NCI-H82 treated with DMSO at 0.1 percent for 48 hours (cell line): ENCODE data around the gene WDR76.
"Not testable (repeated sequence)": the region's sequence is repeated elsewhere in the genome, so short reads cannot be mapped to it uniquely, and the experiment has no call there.

Source experiments
- DNase-seq: peaks from one replicate; lab custom pipeline; 2025; ENCODE audit not compliant: unreplicated experiment; lab: John Stamatoyannopoulos, UW

WDR76 gene

GRCh38 chr15:43815064-43815463, 11.7 kb upstream of the WDR76 start:
- DNase-seq = not testable (repeated sequence)

DNA sequence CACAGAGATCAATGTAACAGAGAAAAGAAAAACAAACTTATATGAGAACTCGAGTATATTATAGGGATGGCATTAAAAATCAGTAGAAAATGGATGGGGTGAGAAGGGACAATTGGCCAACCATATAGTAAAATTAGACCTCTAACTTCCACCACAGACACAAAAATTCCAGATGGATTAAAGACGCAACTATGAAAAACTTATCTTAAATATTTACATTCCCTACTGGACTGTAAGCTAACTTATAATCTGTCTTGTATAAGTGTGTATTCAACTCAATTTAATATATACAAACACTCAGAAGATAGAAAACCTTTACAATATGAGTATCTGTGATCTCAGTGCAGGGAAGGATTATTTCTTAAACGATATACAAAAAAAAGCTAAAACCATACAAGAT, 5.3 kb upstream of the WDR76 start:
- DNase-seq = no peak

DNA sequence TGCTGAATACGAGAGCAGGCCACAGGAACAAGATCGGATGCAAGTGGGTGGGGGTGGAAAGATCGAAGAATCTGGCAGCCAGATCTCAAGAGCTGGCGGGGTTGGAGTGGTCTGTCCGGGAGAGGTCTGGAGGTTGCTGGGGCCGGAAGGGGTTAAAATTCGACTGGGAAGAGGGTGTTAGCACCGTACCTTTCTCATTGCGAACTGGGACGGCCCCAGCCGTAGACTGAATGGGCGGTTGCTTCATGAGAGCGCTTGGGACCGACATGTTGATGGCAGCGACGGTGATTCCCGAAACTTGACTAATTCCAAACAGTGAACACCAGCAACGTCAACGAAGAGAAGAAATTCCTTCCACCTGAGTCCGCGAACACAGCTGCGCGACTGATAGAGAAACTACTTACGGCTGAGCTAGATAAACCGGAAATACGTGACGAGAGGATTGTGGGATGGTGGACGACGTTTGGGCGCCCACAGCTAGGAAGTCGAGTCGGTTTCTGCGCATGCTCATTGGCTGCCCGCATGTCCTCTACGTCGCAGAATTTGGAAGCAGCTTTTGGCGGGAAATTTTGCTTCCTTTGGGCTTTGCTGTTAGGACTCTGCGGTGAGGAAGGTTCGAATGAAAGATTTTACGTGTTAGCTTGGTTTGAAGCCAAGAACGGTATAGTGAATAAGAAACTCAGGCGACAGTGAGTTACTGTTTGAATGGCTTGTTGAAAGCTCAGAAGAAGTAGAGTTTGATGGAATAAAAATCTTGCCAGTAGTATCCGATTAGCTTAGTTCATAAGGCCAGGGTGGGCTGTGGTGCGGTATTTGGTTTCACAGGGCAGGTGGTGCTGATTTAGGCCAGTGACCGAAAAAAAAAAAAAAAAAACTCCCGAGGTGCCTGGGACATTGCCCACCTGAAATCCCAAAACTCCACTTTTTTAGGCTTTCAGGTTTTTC, 2.2 kb upstream of the WDR76 start, which contains the start of gene MFAP1:
Gene MFAP1 (minus strand): TSS at position 389 of the 945 bp plus-strand sequence. CDS start 121 bp downstream, at position 268.
- DNase-seq = peak; percentile 97

DNA sequence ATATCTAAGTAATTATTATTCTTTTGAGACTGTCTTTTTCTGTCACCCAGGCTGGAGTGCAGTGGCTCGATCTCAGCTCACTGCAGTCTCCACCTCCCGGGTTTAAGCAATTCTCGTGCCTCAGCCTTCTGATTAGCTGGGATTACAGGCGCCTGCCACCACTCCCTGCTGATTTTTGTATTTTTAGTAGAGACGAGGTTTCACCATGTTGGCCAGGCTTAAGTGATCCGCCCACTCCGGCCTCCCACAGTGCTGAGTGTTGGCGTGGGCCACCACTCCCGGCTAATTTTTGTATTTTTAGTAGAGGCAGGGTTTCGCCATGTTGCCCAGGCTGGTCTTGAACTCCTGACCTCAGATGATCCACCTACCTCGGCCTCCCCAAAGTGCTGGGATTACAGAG, 1.5 kb upstream of the WDR76 start:
- not testable (repeated sequence) for DNase-seq

DNA sequence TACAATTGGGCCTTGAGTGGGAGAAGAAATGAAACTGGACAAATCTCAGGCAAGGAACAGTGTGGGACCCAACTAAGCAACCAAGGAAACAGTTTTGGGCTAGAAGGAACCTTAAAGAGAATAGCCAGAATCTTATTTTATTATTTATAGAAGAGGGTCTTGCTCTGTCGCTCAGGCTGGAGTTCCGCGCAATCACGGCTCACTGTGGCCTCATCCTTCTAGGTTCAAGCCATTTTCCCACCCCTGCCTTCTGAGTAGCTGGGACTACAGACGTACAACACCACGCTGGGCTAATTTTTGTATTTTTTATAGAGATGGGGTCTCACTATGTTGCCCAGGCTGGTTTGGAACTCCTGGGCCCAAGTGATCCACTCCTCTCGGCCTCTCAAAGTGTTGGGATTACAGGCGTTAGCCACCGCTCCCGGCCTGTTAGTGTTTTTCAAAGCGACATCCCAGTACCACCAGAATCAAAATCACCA, 734 bp upstream of the WDR76 start:
- DNase-seq = no peak

- no peak for DNase-seq
Measured at GRCh38 chr15:43828061-43828657, 1.4 kb downstream of the WDR76 start.

DNA sequence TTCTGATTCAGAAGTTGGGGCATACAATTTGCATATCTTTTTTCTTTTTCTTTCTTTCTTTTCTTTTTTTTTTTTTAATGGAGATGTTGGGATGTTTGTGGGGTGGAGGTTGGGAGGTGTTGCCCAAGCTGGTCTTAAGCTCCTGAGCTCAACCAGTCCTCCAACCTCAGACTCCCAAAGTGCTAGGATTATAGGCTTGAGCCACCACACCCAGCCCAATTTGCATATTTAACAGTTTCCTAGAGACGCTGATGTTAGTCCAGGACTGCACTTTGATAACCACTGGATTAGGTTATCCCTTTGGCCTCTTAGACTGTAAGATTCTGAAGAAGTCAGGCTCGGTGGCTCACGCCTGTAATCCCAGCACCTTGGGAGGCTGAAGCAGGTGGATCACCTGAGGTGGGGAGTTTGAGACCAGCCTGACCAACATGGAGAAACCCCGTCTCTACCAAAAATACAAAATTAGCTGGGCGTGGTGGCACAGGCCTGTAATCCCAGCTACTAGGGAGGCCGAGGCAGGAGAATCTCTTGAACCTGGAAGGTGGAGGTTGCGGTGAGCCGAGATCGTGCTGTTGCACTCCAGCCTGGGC, 3.2 kb downstream of the WDR76 start:
- not testable (repeated sequence) for DNase-seq

DNA sequence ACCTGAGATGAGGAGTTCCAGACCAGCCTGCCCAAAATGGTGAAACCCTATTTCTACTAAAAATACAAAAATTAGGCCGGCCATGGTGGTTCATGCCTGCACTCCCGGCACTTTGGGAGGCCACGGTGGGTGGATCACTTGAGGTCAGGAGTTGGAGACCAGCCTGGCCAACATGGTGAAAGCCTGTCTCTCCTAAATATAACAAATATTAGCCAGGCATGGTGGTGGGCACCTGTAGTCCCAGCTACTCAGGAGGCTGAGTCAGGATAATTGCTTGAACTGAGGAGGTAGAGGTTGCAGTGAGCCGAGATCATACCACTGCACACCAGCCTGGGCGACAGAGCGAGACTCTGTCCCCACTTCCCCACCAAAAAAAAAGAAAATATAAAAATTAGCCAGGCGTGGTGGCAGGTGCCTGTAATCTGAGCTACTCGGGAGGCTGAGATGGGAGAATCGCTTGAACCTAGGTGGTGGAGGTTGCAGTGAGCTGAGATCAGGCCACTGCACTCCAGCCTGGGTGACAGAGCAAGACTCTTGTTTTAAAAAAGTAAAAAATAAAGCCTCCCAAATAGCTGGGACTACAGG, 4.0 kb downstream of the WDR76 start:
- DNase-seq = not testable (repeated sequence)

DNA sequence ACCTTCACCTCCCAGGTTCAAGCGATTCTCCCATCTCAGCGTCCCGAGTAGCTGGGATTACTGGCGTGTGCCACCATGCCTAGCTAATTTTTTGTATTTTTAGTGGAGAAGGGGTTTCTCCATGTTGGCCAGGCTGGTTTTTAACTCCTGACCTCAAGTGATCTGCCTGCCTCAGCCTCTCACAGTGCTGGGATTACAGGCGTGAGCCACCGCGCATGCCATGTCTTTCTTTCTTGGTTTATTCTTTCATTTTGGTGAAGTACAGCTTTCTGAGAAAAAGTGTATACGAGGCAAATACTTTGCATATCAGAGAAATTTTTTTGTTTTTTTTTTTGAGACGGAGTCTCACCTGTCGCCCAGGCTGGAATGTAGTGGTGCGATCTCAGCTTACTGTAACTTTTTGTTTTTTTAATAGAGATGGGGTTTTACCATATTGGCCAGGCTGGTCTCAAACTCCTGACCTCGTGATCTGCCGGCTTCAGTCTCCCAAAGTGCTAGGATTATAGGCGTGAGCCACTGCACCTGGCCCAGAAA, 4.8 kb downstream of the WDR76 start:
- DNase-seq = not testable (repeated sequence)

GRCh38 chr15:43832485-43832884, 5.7 kb downstream of the WDR76 start:
- not testable (repeated sequence) for DNase-seq

GRCh38 chr15:43845421-43845820, 18.6 kb downstream of the WDR76 start:
- DNase-seq = no peak

DNA sequence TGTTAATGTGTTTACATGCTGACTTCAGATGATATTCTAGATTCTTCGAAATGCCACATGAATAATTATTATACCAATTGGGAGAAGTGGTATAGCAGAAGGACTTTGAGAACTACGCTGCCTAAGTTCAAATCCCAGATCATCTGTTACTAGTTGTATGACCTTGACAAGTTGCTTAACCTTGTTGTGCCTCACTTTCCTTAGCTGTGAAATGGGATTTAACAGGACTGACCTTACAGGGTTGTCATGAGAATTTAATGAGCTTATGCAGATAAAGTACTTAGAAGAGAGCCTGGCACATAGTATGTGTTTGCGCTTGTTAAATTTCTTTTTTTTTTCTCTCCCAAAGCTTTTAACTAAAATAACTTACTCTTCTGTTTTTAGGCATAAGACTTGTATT, 24.4 kb downstream of the WDR76 start:
- no peak for DNase-seq

DNA sequence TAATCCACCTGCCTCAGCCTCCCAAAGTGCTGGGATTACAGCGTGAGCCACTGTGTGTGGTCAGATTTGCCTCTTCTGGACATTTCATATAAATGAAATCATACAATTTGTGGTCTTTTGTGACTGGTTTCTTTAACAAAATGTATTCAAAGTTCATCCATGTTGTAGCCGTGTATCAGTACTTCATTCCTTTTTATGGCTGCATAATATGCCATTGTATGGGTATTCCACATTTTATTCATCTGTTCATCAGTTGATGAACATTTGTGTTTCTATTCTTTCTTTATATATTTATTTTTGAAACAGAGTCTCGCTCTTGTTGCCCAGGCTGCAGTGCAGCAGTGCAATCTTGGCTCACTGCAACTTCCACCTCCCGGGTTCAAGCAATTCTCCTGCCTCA, 25.8 kb downstream of the WDR76 start:
- no peak for DNase-seq

GRCh38 chr15:43854801-43855200, 28.0 kb downstream of the WDR76 start:
- DNase-seq = no peak

GRCh38 chr15:43859546-43859945, 32.7 kb downstream of the WDR76 start:
- no peak for DNase-seq

GRCh38 chr15:43866636-43867035, 39.8 kb downstream of the WDR76 start:
- not testable (repeated sequence) for DNase-seq

- DNase-seq = no peak
Measured at GRCh38 chr15:43867096-43867495, 40.3 kb downstream of the WDR76 start.

DNA sequence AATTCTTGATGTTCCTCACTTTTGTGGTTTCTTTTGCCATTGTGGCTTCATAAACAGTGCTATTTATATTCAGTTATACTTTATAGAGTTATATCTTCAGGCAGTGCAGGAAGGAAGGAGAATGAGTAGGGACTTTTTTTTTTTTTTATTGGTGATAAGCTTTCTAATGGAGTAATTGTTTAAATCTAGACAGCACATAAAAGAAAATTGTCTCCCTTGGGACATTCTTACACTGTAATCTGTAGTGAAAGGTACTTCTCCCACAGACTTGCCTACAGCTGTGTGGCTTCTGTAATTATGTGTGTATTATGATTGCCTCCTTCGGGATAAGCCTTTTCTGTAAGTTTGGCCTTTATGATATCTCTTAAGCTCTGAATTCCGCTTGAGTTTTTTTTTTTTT, 41.6 kb downstream of the WDR76 start:
- DNase-seq = no peak

- no peak for DNase-seq
Measured at GRCh38 chr15:43871835-43872234, 45.0 kb downstream of the WDR76 start.

DNA sequence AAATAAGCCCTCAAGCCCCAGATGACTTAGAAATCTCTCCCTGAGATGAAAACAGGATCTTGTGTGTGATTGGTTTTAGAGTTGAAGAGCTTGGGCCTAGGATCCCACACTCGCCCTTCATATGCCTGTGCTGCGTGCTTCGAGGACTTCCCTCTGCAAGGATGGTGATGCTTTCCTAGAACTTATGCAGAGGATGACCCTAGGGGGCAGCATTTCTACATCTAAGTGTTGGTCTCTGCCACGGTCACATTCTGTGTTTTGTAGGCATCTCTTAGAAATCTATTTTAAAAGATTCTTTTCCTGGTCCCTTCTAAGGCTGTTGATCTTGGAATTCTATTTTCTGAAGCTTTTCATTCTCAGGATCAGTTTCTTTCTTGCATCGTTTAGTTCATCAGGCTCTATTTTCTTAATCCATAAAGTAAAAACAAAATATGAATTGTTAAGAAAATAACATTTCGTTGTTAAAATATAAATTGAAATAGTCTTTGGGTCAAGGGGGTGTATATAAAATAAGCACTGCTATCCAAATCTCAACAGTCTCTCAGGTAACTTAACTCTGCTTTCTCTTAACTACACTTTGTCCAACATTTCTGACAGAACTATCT, 45.7 kb downstream of the WDR76 start:
- DNase-seq = no peak

DNA sequence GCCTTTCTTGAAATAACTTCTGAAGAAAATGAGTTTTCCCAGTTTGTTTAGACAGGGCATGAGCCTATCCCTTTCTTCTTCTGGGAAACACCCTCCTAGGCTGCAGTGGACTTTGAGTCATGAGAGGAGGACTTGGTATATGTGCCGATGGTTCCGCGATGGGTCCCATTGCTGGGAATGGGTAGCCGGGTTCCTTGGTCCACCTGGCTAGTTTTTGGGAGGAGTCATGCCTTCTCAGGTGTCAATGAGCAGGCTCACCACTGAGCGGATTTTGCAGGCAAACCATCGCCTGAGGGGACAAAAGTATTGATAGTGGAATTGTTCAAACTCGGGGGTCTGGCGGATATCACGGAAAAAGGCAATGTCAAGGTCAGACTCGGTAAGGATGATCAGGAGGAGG, 46.8 kb downstream of the WDR76 start:
- no peak for DNase-seq
